Astrocyte (in vitro differentiated cells and primary cell): ENCODE results near the gene RPS6KA1.

ENCODE experiments used
- CTCF ChIP-seq: IDR thresholded peaks from 2 replicates; pipeline ENCODE4 v1.5.1; 2011; ENCODE audit warnings: low read depth, mild to moderate bottlenecking, inconsistent platforms, low read length, moderate library complexity; ENCODE audit not compliant: insufficient read depth
- EZH2 ChIP-seq: IDR thresholded peaks from 2 replicates; pipeline ENCODE4 v1.6.1; 2012; ENCODE audit warnings: mild to moderate bottlenecking, low read length, inconsistent platforms; ENCODE audit not compliant: insufficient read depth

DNA sequence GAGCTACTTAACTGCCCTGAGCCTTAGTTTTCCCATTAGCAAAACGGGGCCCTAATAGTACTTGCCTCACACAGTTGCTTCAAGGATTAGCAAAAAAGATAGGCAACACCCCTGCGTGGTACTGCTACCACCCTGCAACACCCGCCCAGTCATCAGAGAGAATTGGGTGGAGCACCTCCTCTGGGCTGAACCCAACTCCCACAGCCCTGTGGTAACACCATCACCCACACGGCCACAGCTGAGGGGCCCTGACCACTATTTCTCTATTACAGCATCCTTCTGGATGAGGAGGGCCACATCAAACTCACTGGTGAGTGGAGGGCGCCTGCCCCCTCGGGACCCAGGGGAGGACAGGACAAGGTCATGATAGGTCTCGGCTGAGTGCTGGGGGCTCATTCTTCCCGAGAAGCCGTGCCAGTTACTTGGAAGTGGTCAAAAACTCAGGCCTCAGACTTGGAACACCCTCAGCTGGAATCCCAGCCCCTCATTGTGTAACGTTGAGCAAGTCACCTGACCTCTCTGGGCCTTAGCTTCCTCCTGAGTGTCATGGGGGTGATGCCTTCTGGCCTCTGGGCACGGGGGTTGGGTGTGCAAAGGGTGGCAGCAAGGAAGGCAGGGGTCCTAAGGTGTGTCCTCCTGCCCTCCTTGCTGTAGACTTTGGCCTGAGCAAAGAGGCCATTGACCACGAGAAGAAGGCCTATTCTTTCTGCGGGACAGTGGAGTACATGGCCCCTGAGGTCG is 24.6 kb downstream of the RPS6KA1 start:
- TF ChIP-seq CTCF (no peak), EZH2 (no peak)
